GM19099 (cell line): Measurements from ENCODE around the gene SRRM5.

ENCODE experiments used
- POLR2A ChIP-seq: IDR thresholded peaks from 3 replicates; pipeline ENCODE4 v1.6.1; 2011; ENCODE audit warnings: low read depth; ENCODE audit not compliant: insufficient read length; ENCODE audit errors: extremely low read depth

SRRM5 gene

GRCh38 chr19:43662487-43662886, 50.6 kb downstream of the SRRM5 start:
- no peak for TF ChIP-seq POLR2A

- TF ChIP-seq POLR2A = no peak
These were observed 52.1 kb downstream of the SRRM5 start for GRCh38 chr19:43664018-43664417.
